Activated naive CD8-positive, alpha-beta T cell (primary cell): ENCODE data around the gene B4GALT5.
"Not testable (repeated sequence)": the region's sequence is repeated elsewhere in the genome, so short reads cannot be mapped to it uniquely, and the experiment has no call there.

Experiments used
- H3K27ac Mint-ChIP-seq: one replicate; pipeline ENCODE4 v1.8.0; 2021; ENCODE audit warnings: mixed read lengths
- H3K27me3 Mint-ChIP-seq: one replicate; pipeline ENCODE4 v1.8.0; 2021; ENCODE audit warnings: mixed read lengths
- H3K36me3 Mint-ChIP-seq: one replicate; pipeline ENCODE4 v1.8.0; 2021; ENCODE audit warnings: mixed read lengths
- H3K4me1 Mint-ChIP-seq: one replicate; pipeline ENCODE4 v1.8.0; 2021; ENCODE audit warnings: low read depth, mixed read lengths
- H3K4me3 Mint-ChIP-seq: one replicate; pipeline ENCODE4 v1.8.0; 2021; ENCODE audit warnings: mild to moderate bottlenecking, mixed read lengths
- H3K9me3 Mint-ChIP-seq: one replicate; pipeline ENCODE4 v1.8.0; 2021; ENCODE audit warnings: low read depth, mixed read lengths

B4GALT5 gene

DNA sequence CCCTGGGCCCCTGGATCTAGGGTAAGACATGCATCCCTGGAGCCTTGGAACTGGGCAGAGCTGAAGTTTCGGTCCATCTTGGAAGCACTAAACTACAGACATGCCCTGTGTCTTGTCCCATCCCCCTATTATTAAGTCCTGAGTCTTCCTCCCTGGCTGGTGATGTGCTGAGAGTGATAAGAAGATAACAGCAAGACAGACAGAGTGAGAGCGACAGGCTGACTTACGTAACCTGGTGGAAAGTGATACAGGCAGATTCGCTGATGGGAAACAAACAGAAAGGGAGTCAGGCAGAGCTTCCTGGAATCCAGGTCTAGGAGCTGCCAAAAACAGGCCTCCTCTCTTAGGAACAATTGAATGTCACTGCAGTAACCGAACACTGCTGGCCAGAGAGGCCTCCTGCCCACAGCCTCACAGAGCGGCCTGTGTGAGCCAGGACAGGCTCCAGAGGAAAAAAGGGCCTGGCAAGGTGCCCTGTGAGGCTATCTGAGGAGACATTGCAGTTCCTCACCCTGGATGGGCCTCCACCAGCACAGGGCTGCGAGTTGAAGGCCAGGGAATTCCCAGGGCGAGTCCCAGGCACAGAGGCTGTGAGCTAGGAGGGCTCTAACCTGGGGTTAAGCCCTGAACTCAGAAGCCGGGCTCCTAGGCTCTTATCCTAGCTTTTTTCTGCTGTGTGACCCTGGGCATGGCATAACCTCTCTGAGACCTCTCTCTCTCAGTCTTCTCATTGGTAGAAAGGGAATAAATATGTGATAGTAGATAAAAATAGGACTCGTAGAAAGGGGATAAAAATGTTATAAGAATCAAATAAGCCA lies 34.2 kb upstream of the B4GALT5 start:
- no peaks in the 10 kb centered on the region for H3K36me3 Mint-ChIP-seq
- H3K4me1 Mint-ChIP-seq: peaks cover 9% of the 10 kb centered on the region
- H3K4me3 Mint-ChIP-seq: no peak overlapping the region
- peaks cover 2% of the 10 kb centered on the region for H3K27me3 Mint-ChIP-seq
- no peak overlapping the region for H3K27ac Mint-ChIP-seq
- no peaks in the 10 kb centered on the region for H3K9me3 Mint-ChIP-seq

DNA sequence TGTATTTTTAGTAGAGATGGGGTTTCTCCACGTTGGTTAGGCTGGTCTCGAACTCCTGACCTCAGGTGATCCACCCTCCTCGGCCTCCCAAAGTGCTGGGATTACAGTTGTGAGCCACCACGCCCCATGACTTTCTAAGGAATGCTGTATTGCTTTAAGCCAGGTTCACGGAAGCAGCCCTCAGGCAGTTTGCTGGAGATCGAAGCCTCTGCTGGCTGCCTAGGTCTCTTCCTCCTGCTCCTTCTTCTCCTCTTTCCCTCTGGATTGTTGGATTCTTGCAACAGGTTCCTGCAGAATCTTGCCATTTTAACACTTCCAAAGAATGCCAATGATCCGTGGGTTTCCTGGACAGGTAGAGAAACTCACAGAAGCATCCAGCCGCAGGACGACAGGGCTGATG lies 29.3 kb upstream of the B4GALT5 start:
- no peaks in the 10 kb centered on the region for H3K9me3 Mint-ChIP-seq
- H3K27ac Mint-ChIP-seq: no peak overlapping the region
- no peaks in the 10 kb centered on the region for H3K4me1 Mint-ChIP-seq
- no peak overlapping the region for H3K4me3 Mint-ChIP-seq
- peaks cover 2% of the 10 kb centered on the region for H3K27me3 Mint-ChIP-seq
- H3K36me3 Mint-ChIP-seq: no peaks in the 10 kb centered on the region

DNA sequence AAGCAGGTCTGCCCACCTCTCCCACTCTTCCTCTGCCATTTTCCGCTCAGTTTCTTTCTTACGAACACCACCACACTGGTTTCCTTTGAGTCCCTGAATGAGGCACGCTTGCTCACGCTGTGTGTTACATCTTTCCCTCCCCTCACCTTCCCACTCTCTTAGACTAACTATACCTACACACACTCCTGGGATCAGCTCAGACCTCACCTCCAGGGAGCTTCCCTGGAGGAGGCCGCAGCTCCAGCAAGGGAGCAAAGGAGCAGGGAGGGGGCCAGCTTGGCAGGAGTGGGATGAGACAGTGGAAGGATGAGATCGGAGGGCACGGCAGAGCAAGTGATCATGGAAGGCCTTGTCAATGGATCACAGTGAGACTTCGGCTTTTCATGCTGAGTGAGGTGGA lies 28.3 kb upstream of the B4GALT5 start:
- H3K27ac Mint-ChIP-seq: no peak overlapping the region
- no peak overlapping the region for H3K4me3 Mint-ChIP-seq
- H3K36me3 Mint-ChIP-seq: no peaks in the 10 kb centered on the region
- H3K27me3 Mint-ChIP-seq: peaks cover 2% of the 10 kb centered on the region
- no peaks in the 10 kb centered on the region for H3K4me1 Mint-ChIP-seq
- no peaks in the 10 kb centered on the region for H3K9me3 Mint-ChIP-seq

DNA sequence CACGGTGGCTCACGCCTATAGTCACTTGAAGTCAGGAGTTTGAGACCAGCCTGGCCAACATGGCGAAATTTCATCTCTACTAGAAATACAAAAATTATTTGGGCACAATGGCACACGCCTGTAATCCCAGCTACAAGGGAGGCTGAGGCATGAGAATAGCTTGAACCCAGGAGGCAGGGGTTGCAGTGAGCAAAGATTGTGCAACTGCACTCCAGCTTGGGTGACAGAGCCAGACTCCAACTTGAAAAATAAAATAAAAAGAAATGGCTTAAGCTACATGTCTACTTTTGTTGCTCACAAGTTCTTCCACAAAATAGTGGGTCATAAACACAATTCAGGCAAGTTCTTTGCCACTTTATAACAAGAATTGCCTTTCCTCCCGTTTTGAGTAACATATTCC lies 27.1 kb upstream of the B4GALT5 start:
- H3K36me3 Mint-ChIP-seq: no peaks in the 10 kb centered on the region
- H3K27ac Mint-ChIP-seq: no peak overlapping the region
- no peak overlapping the region for H3K4me3 Mint-ChIP-seq
- no peaks in the 10 kb centered on the region for H3K4me1 Mint-ChIP-seq
- H3K27me3 Mint-ChIP-seq: peaks cover 2% of the 10 kb centered on the region
- no peaks in the 10 kb centered on the region for H3K9me3 Mint-ChIP-seq

DNA sequence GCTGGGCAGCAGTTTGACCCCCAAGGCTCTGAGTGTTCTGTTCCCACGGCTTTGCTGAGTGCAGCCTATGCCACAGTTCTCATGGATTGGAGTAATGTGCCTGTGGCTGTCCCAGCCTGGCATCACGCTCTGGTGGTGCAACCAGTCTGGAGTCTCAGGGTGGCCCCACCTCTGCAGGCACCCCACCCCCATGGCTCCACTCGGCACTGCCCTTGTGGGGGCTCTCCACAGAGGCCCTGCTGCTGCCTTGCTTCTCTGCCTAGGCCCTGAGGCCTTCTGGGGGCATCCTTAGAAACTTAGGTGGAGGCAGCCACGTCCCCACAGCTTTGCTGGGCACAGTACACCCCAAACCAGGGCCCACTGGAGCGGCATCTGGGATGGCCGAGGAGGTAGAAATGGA lies 25.4 kb upstream of the B4GALT5 start:
- Mint-ChIP-seq H3K36me3 (no peaks in the 10 kb centered on the region), H3K4me1 (no peaks in the 10 kb centered on the region), H3K9me3 (no peaks in the 10 kb centered on the region), H3K27me3 (no peaks in the 10 kb centered on the region), H3K4me3 (no peak overlapping the region), H3K27ac (no peak overlapping the region)

DNA sequence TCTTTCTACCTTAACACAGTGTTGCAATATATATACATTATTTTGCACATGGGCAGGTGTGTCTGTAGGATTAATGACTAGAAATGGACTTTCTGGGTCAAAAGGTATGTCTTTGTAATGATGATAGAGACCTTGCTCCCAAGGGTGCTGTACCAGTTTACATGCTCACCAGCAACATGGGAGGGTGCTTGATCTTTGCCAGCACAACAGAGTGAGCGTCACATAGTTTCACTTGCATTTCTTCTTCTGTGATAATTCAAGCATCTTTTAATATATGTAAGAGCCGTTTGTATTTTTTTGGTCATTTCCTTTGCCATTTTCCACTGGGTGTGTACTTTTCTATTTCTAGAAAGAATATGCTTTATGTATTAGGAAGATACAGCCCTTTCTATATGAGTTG lies 23.6 kb upstream of the B4GALT5 start:
- Mint-ChIP-seq H3K27me3 (no peaks in the 10 kb centered on the region), H3K36me3 (no peaks in the 10 kb centered on the region), H3K4me3 (no peak overlapping the region), H3K27ac (no peak overlapping the region), H3K4me1 (no peaks in the 10 kb centered on the region), H3K9me3 (no peaks in the 10 kb centered on the region)

DNA sequence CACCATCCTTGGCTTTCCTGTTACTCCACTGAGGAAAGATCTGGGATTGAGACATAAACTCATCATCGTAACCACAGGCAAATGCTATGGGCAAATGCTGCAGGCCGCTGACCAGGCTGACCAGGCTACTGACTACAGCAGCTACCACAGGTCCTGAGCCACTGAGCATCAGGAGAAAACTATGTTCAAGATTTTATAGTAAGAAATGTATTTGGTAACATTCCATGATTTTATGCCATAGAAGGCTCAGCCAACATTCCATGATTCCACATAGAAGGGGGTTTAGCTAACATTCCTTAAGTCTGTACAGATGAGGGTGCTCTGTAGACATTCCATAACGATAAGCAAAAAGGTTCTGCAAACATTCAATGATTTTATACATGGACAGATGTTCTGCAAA lies 16.1 kb upstream of the B4GALT5 start:
- Mint-ChIP-seq H3K9me3 (no peaks in the 10 kb centered on the region), H3K4me1 (peaks cover 5% of the 10 kb centered on the region), H3K4me3 (no peak overlapping the region), H3K27me3 (peaks cover 2% of the 10 kb centered on the region), H3K27ac (no peak overlapping the region), H3K36me3 (no peaks in the 10 kb centered on the region)

DNA sequence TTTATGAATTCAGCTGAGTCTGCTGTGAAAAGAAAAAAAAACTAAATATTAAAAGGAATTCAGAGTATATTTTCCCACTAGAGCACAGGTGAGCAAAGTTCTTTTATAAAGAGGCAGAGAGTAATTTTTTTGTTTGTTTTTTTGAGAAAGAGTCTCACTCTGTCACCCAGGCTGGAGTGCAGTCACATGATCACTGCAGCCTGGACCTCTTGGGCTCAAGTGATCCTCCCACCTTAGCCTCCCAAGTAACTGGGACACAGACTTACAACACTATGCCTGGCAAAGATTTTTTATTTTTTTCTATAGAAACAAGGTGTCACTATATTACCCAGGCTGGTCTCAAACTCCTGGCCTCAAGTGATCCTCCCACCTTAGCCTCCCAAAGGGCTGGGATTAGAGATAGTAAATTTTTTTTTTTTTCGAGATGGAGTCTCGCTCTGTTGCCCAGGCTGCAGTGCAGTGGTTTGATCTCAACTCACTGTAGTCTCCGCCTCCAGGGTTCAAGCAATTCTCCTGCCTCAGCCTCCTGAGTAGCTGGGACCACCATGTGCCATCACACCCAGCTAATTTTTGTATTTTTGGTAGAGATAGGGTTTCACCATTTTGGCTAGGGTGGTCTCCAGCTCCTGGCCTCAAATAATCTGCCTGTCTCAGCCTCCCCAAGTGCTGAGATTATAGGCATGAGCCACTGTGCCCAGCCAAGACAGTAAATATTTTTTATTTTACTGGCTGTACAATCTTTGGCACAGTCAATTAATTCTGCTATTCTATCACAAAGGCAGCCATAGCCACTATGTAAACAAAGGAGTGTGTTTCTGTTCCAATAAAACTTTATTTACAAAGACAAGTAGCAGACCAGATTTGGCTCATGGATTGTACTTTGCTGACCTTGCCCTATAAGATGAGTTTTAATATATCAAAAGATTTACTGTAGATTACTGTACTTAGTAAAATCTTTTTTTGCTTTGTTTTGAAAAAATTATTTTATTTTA lies 14.5 kb upstream of the B4GALT5 start:
- H3K4me3 Mint-ChIP-seq: no peak overlapping the region

DNA sequence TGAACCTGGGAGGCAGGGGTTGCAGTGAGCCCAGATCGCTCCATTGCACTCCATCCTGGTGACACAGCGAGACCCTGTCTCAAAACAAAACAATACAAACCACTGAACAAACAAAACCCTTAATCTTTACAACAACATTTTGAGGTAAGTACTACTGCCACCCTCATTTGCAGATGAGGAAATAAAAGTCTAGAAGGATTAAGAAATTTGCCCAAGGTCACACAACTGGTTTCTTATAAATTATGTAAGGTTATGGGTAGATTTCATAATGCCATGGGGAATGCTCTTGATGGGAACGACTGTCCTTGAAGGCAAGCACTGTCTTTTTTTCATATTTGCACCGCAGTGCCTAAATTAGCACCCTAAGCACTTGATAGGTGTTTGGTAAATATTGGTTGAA lies 13.8 kb upstream of the B4GALT5 start:
- H3K36me3 Mint-ChIP-seq: no peaks in the 10 kb centered on the region
- peaks cover 2% of the 10 kb centered on the region for H3K27me3 Mint-ChIP-seq
- no peak overlapping the region for H3K27ac Mint-ChIP-seq
- H3K4me1 Mint-ChIP-seq: peaks cover 7% of the 10 kb centered on the region
- H3K9me3 Mint-ChIP-seq: no peaks in the 10 kb centered on the region
- H3K4me3 Mint-ChIP-seq: no peak overlapping the region

More for the DNA sequence above, 14.5 kb upstream of the B4GALT5 start:
- Mint-ChIP-seq H3K27me3 (peaks cover 2% of the 10 kb centered on the region), H3K27ac (no peak overlapping the region), H3K4me1 (peaks cover 7% of the 10 kb centered on the region), H3K36me3 (no peaks in the 10 kb centered on the region), H3K9me3 (no peaks in the 10 kb centered on the region)

DNA sequence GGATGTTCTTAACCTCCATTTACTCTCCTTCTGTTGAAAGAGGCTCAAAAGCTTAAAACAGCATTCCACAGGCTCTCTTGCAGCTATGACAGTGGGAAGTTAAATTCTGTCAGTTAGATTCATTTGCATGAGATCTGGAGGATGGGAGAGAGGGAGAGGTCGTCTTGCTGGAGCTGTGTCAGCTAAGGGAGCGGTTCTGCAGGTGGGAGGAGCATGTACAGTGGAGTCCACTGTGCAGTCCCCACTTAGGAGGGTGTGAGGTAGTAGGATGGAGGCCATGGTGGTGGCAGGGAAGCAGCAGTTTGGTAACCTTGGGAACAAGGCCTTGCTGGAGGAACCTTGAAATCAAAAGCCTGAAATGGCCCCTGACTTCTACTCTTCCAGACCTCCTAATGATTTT lies 12.0 kb upstream of the B4GALT5 start:
- Mint-ChIP-seq H3K36me3 (no peaks in the 10 kb centered on the region), H3K4me1 (peaks cover 7% of the 10 kb centered on the region), H3K27me3 (peaks cover 2% of the 10 kb centered on the region), H3K4me3 (no peak overlapping the region), H3K9me3 (no peaks in the 10 kb centered on the region), H3K27ac (no peak overlapping the region)

DNA sequence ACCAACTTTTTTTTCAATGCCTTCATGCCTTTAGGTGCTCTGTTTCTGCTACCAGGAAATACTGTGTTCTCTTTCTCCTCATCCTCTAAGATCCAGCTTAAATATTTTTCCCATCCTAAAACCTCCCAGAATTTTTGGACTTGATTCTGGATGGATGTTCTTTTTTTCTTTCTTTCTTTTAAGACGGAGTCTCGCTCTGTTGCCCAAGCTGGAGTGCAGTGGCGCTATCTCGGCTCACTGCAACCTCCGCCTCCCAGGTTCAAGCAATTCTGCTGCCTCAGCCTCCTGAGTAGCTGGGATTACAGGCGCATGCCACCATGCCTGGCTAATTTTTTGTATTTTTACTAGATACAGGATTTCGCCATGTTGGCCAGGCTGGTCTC lies 11.5 kb upstream of the B4GALT5 start:
- not testable (repeated sequence) for H3K36me3 Mint-ChIP-seq, H3K4me1 Mint-ChIP-seq, H3K9me3 Mint-ChIP-seq, H3K4me3 Mint-ChIP-seq, H3K27ac Mint-ChIP-seq, H3K27me3 Mint-ChIP-seq

DNA sequence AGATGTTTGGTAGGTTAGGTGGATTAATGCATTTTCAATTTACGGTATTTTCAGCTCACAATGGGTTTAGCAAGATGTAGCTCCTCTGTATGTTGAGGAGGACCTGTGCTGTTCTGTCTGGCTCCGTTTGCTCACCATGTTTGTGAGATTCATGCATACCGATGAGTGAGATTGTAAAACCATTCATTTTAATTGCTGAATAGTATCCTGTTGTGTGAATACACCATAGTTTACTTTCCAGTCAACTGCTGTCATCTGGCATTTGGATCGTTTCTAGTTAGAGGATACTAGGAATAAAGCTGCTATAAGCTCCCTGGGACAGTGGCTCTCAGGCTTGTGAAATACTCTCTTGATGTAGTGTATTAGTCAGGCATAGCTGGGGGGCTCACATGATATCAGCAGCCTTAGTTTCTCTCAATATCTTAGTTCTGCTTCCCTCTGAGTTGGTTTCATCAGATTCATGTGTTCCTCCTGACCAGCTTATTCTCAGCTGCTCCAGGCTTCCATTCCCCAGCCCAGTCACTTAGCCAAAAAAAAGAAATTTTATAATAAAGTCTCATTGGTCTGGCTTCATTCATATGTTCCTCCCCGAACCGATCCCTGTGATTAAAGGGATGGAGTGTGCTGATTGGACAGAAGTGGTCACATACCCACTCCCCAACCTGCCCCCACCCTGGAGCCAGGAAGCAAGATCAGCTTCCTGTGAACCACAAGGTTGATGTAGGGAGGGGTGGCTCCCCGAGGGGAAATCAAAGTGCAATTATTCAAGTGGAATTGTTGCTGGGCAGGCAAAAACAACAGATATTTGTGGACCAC lies 10.9 kb upstream of the B4GALT5 start:
- Mint-ChIP-seq H3K4me3 (no peak overlapping the region), H3K36me3 (no peaks in the 10 kb centered on the region), H3K27ac (no peak overlapping the region)

DNA sequence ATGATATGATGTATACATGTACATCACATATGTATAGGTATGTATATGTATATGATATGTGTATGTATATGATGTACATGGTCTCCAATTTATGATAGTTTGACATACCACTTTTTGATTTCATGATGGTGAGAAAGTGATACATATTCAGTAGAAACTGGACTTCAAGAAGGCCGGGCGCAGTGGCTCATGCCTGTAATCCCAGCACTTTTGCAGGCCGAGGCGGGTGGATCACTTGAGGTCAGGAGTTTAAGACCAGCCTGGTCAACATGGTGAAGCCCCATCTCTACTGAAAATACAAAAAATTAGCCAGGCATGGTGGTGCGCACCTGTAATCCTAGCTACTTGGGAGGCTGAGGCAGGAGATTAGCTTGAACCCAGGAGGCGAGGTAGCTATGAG lies 10.1 kb upstream of the B4GALT5 start:
- H3K4me3 Mint-ChIP-seq, H3K36me3 Mint-ChIP-seq, H3K9me3 Mint-ChIP-seq, H3K4me1 Mint-ChIP-seq, H3K27ac Mint-ChIP-seq, H3K27me3 Mint-ChIP-seq: not testable (repeated sequence)

More for the DNA sequence above, 10.9 kb upstream of the B4GALT5 start:
- peaks cover 2% of the 10 kb centered on the region for H3K27me3 Mint-ChIP-seq
- no peaks in the 10 kb centered on the region for H3K9me3 Mint-ChIP-seq
- peaks cover 7% of the 10 kb centered on the region for H3K4me1 Mint-ChIP-seq

DNA sequence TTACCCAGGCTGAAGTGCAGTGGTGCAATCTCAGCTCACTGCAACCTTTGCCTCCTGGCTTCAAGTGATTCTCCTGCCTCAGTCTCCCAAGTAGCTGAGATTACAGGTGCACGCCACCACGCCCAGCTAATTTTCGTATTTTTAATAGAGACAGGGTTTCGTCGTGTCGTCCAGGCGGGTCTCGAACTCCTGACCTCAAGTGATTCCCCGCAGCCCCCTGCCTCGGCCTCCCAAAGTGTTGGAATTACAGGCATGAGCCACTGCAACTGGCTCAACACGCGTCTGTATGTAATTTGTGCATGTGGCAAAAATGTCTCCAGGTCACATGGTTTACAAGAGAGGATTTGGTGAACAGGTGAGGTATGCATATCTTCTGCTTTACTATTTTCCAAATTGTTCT lies 7.6 kb upstream of the B4GALT5 start:
- H3K36me3 Mint-ChIP-seq, H3K4me3 Mint-ChIP-seq, H3K9me3 Mint-ChIP-seq, H3K27me3 Mint-ChIP-seq, H3K27ac Mint-ChIP-seq: not testable (repeated sequence)
- H3K4me1 Mint-ChIP-seq: peaks cover 11% of the 10 kb centered on the region

DNA sequence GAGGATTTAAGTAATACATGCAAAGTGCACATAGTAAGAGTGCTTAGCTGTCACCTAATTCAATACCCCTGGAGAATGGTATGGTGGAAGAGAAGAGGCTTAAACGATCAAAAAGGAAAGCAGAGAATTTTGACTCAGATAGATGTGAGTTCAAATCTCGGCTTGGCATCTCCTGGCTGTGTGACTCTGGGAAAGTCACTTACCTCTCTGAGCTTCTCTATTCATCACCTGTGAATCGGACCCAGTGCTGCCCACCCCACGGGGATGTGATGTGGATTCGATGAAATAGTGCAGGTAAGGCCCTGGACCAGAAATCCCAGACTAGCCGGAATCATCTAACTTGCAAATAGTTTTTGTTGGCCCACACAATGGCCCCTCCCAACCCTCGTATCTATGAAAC lies 1.8 kb upstream of the B4GALT5 start:
- Mint-ChIP-seq H3K36me3 (no peaks in the 10 kb centered on the region), H3K9me3 (no peaks in the 10 kb centered on the region), H3K27me3 (no peaks in the 10 kb centered on the region), H3K4me1 (peaks cover 35% of the 10 kb centered on the region), H3K27ac (no peak overlapping the region), H3K4me3 (peak overlapping the region; percentile 47)
